Cardiac fibroblast (primary cell): ENCODE measurements around the gene AOPEP.

Experiments used
- DNase-seq, 2 donors: peaks; one replicate each; pipeline versions ENCODE4 v3.0.0 to v3.0.0-alpha.2; 2010; ENCODE audit warnings: low read depth in 2 of 2
- H3K4me3 ChIP-seq, 2 donors: replicated peaks in 1 of 2; 1 replicate in 1 of 2; 2 replicates in 1 of 2; pipeline ENCODE4 v1.5.1; 2011; ENCODE audit warnings: low read depth in 2 of 2, low read length in 2 of 2, mild to moderate bottlenecking in 2 of 2, moderate library complexity in 1 of 2
- CTCF ChIP-seq: IDR thresholded peaks from one replicate; pipeline ENCODE4 v1.5.1; 2011; ENCODE audit warnings: low read depth, mild to moderate bottlenecking, low read length, inconsistent platforms

The AOPEP gene

DNA sequence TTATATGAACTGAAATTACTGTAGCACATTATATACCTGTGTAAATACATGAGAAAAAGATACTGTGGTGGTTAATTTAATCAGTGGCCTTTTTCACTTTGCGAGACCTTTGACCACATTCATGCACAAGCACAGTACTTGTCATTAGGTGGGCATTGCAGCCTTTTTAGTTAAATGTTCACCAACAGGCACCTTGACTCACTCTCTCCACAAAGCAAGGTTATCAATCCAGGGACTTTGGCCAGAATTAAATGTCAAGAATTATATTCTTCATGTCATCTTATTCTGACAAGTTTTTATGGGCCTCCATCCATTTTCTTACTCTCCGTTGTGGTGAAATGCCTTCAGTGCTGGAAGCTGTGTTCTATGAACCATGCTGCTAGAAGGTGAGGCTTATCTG lies 72.2 kb downstream of the AOPEP start:
- no peak overlapping the region for H3K4me3 ChIP-seq
- TF ChIP-seq CTCF, result no peak
- no peak for DNase-seq

GRCh38 chr9:94799578-94800264 lies 73.2 kb downstream of the AOPEP start:
- no peak for TF ChIP-seq CTCF
- no peak overlapping the region for H3K4me3 ChIP-seq
- peak; percentile 63 to 76 for DNase-seq

- no peak overlapping the region for H3K4me3 ChIP-seq
- DNase-seq, result no peak
- no peak for TF ChIP-seq CTCF
These were observed 74.1 kb downstream of the AOPEP start for GRCh38 chr9:94800424-94801117.

- DNase-seq, result no peak
- no peak for TF ChIP-seq CTCF
- H3K4me3 ChIP-seq, result no peak overlapping the region
These were observed 74.7 kb downstream of the AOPEP start for GRCh38 chr9:94801234-94801633.

DNA sequence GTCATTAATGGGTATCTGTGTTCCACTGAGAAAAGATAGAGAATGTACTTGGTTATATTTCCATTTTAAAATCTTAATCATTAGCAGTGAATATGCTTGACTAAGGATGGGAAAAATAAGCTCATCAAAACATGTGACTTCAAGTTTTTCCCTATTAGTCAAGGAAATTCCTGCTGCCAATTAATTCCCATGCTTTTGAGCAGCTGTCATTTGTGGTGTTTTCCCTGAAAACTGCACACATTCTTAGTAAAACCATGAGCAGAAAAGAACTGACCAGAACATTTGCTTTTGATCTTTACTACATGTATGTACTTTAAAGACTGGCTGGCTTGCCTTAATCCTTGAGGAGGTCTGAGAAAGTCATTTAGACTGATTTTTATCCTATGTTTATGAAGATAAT lies 75.2 kb downstream of the AOPEP start:
- peak in 1 of 2 donors; percentile 42 for DNase-seq
- TF ChIP-seq CTCF, result no peak
- H3K4me3 ChIP-seq, result no peak overlapping the region

GRCh38 chr9:94802251-94802650 lies 75.8 kb downstream of the AOPEP start:
- no peak overlapping the region for H3K4me3 ChIP-seq
- no peak for TF ChIP-seq CTCF
- no peak for DNase-seq
